ENCODE measurements around the gene MPZL2. TPM values are rescaled to one million over a fixed set of nuclear protein-coding genes. Genes with fewer than 3 reads are reported as not detected.

MPZL2 gene
- polyA plus RNA-seq, 1 donor from 2014 or later, result not detected

- H3K79me2 ChIP-seq (replicated peaks; ENCODE audit: insufficient read depth, low read length), result no peaks in the 10 kb centered on the region
- TF ChIP-seq POLR2AphosphoS5 (IDR thresholded peaks at IDR 0.05) (no peak), EP300 (conservative IDR thresholded peaks at IDR 0.05; ENCODE audit: poor library complexity, severe bottlenecking) (no peak)
- TF ChIP-seq, protein P1, sequence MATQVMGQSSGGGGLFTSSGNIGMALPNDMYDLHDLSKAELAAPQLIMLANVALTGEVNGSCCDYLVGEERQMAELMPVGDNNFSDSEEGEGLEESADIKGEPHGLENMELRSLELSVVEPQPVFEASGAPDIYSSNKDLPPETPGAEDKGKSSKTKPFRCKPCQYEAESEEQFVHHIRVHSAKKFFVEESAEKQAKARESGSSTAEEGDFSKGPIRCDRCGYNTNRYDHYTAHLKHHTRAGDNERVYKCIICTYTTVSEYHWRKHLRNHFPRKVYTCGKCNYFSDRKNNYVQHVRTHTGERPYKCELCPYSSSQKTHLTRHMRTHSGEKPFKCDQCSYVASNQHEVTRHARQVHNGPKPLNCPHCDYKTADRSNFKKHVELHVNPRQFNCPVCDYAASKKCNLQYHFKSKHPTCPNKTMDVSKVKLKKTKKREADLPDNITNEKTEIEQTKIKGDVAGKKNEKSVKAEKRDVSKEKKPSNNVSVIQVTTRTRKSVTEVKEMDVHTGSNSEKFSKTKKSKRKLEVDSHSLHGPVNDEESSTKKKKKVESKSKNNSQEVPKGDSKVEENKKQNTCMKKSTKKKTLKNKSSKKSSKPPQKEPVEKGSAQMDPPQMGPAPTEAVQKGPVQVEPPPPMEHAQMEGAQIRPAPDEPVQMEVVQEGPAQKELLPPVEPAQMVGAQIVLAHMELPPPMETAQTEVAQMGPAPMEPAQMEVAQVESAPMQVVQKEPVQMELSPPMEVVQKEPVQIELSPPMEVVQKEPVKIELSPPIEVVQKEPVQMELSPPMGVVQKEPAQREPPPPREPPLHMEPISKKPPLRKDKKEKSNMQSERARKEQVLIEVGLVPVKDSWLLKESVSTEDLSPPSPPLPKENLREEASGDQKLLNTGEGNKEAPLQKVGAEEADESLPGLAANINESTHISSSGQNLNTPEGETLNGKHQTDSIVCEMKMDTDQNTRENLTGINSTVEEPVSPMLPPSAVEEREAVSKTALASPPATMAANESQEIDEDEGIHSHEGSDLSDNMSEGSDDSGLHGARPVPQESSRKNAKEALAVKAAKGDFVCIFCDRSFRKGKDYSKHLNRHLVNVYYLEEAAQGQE (IDR thresholded peaks at IDR 0.05; ENCODE audit: borderline replicate concordance), result no peak
- no peaks in the 10 kb centered on the region for H3K36me3 ChIP-seq (ENCODE audit: insufficient read depth, low read length)
- H3K9me2 ChIP-seq (ENCODE audit: insufficient read depth, low read length), result no peaks in the 10 kb centered on the region
- no peak overlapping the region for H3K4me3 ChIP-seq (ENCODE audit: low read length)
- no peaks in the 10 kb centered on the region for H4K20me1 ChIP-seq (ENCODE audit: insufficient read depth)
- H3K27ac ChIP-seq (ENCODE audit: low read length), result no peak overlapping the region
- no peak overlapping the region for H3K4me2 ChIP-seq (ENCODE audit: low read length)
- no peaks in the 10 kb centered on the region for H3K27me3 ChIP-seq (ENCODE audit: insufficient read depth, low read depth, low read length)
- H3K9ac ChIP-seq (ENCODE audit: low read length), result no peak overlapping the region
- no peaks in the 10 kb centered on the region for H3F3A ChIP-seq (ENCODE audit: insufficient read depth, low read length, poor library complexity, severe bottlenecking)
- H2AFZ ChIP-seq (ENCODE audit: low read depth, low read length), result no peak overlapping the region
- no peaks in the 10 kb centered on the region for H3K9me3 ChIP-seq (ENCODE audit: low read length)
Observed at GRCh38 chr11:118212131-118212725, 51.9 kb downstream of the MPZL2 start.

DNA sequence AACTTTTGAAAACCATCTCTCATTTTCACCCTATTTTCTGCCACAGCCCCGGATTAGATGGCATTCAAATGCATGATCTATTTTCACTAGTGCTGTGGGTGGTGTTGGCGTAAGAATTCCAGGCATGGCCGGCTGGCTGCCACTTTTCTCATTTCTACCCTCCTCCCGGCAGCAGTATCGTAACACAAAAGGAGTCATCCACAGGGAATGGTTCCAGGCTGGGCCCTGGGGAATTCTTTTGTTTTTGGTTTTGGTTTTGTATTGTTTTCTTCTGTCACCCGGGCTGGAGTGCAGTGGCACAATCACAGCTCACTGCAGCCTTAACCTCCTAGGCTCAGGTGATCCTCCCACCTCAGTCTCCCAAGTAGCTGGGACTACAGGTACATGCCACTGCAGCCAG is 53.1 kb downstream of the MPZL2 start:
- Histone ChIP-seq H3F3A (ENCODE audit: insufficient read depth, low read length, poor library complexity, severe bottlenecking) (no peaks in the 10 kb centered on the region), H3K9ac (ENCODE audit: low read length) (no peak overlapping the region), H2AFZ (ENCODE audit: low read depth, low read length) (no peak overlapping the region), H3K36me3 (ENCODE audit: insufficient read depth, low read length) (no peaks in the 10 kb centered on the region), H3K9me3 (ENCODE audit: low read length) (no peaks in the 10 kb centered on the region), H3K4me3 (ENCODE audit: low read length) (no peak overlapping the region), H3K27ac (ENCODE audit: low read length) (no peak overlapping the region), H3K4me2 (ENCODE audit: low read length) (no peak overlapping the region), H3K27me3 (ENCODE audit: insufficient read depth, low read depth, low read length) (no peaks in the 10 kb centered on the region), H3K9me2 (ENCODE audit: insufficient read depth, low read length) (no peaks in the 10 kb centered on the region), H4K20me1 (ENCODE audit: insufficient read depth) (no peaks in the 10 kb centered on the region), H3K79me2 (replicated peaks; ENCODE audit: insufficient read depth, low read length) (no peaks in the 10 kb centered on the region)
- no peak for TF ChIP-seq SMC3 (conservative IDR thresholded peaks at IDR 0.05; ENCODE audit: poor library complexity)
- no peak for TF ChIP-seq RAD21 (conservative IDR thresholded peaks at IDR 0.05)
- TF ChIP-seq MXI1 (conservative IDR thresholded peaks at IDR 0.05; ENCODE audit: poor library complexity, severe bottlenecking), result no peak
- no peak for TF ChIP-seq EP300 (conservative IDR thresholded peaks at IDR 0.05; ENCODE audit: poor library complexity, severe bottlenecking)
- TF ChIP-seq TAF1 (IDR thresholded peaks at IDR 0.05; ENCODE audit: low read depth), result no peak
- TF ChIP-seq, protein P1 (IDR thresholded peaks at IDR 0.05; ENCODE audit: borderline replicate concordance), result no peak
- TF ChIP-seq, protein P2, sequence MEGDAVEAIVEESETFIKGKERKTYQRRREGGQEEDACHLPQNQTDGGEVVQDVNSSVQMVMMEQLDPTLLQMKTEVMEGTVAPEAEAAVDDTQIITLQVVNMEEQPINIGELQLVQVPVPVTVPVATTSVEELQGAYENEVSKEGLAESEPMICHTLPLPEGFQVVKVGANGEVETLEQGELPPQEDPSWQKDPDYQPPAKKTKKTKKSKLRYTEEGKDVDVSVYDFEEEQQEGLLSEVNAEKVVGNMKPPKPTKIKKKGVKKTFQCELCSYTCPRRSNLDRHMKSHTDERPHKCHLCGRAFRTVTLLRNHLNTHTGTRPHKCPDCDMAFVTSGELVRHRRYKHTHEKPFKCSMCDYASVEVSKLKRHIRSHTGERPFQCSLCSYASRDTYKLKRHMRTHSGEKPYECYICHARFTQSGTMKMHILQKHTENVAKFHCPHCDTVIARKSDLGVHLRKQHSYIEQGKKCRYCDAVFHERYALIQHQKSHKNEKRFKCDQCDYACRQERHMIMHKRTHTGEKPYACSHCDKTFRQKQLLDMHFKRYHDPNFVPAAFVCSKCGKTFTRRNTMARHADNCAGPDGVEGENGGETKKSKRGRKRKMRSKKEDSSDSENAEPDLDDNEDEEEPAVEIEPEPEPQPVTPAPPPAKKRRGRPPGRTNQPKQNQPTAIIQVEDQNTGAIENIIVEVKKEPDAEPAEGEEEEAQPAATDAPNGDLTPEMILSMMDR (IDR thresholded peaks at IDR 0.05; ENCODE audit: poor library complexity, severe bottlenecking), result no peak
- TF ChIP-seq EZH2 (IDR thresholded peaks at IDR 0.05; ENCODE audit: borderline replicate concordance, insufficient read depth, low read length, poor library complexity, severe bottlenecking), result no peak
- TF ChIP-seq POLR2AphosphoS5 (IDR thresholded peaks at IDR 0.05), result no peak
